ENCODE measurements around the gene VRK1.
A peak's percentile ranks its signal among the peaks of the same experiment; 100 is the strongest.

Gene VRK1

DNA sequence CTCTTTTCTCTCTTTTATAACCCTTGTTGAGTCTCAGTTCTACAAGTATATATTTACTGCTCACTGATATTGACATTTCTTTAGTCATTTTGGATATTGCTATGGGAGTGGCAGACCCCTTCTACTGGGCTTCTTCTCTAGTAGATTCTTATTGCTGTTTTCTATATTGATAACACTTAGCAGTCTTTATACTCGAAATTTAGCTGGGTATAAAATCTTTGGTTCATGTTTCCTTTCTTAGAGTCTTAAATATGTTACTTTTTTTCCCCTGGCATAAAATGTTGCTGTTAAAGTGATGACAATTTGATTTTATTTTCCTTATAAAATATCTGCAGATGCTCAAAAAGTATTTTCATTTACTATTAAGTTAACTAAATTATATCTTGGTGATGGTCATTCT is 32.6 kb downstream of the VRK1 start:
- Mint-ChIP-seq H3K9me3 (peaks cover 16% of the 10 kb centered on the region), H3K4me3 (no peak overlapping the region), H3K36me3 (peaks cover 17% of the 10 kb centered on the region), H3K4me1 (peaks cover 19% of the 10 kb centered on the region), H3K27ac (no peak overlapping the region)
- DNase-seq (ENCODE audit: low spot score in 2 of 2) (no peak), ATAC-seq (no peak)

GRCh38 chr14:96830946-96831345 is 33.8 kb downstream of the VRK1 start:
- H3K9me3 Mint-ChIP-seq: peaks cover 16% of the 10 kb centered on the region
- no peak overlapping the region for H3K4me3 Mint-ChIP-seq
- ATAC-seq (no peak), DNase-seq (ENCODE audit: low spot score in 2 of 2) (no peak)
- peaks cover 10% of the 10 kb centered on the region for H3K4me1 Mint-ChIP-seq
- peaks cover 28% of the 10 kb centered on the region for H3K36me3 Mint-ChIP-seq
- no peak overlapping the region for H3K27ac Mint-ChIP-seq

DNA sequence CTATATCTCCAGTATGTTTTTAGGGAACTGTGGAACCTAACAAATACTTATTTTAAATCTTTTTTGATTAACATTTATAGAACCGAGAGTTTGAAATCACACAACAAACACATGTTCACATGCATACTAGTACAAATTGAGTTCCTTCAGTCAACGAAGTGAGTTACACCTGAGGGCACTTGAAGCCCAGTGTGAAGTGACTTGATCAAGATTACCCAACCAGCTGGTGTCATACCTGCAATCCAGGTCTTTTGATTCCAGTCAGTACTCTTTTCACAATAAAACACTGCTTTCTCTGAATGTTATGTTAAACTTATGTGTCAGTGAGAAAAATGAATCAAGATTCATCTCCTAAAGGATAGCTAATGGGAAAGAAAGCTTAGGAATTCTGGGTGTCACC is 35.2 kb downstream of the VRK1 start:
- DNase-seq (ENCODE audit: low spot score in 2 of 2) (no peak), ATAC-seq (no peak)
- peaks cover 38% of the 10 kb centered on the region for H3K36me3 Mint-ChIP-seq
- H3K9me3 Mint-ChIP-seq: peaks cover 16% of the 10 kb centered on the region
- H3K27ac Mint-ChIP-seq: no peak overlapping the region
- H3K4me3 Mint-ChIP-seq: no peak overlapping the region
- peaks cover 10% of the 10 kb centered on the region for H3K4me1 Mint-ChIP-seq

DNA sequence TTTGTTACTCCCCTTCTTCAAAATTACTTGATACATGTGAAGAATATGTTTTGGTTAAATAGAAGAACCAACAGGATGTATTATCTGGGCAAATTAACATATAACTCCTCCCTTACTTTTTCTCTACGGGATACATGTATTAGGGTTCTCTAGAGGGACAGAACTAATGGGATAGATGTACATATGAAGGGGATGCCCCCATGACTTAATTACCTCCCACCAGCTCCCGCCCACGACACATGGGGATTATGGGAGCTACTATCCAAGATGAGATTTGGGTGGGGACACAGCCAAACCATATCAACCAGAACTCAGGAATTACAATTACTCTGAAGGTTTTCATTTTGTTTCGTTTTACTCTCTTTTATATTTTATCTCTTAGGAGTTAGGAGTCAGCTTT is 41.3 kb downstream of the VRK1 start:
- no peaks in the 10 kb centered on the region for H3K4me1 Mint-ChIP-seq
- no peaks in the 10 kb centered on the region for H3K9me3 Mint-ChIP-seq
- DNase-seq (ENCODE audit: low spot score in 2 of 2): no peak
- no peak overlapping the region for H3K27ac Mint-ChIP-seq
- no peak overlapping the region for H3K4me3 Mint-ChIP-seq
- no peak for ATAC-seq
- peaks cover 85% of the 10 kb centered on the region for H3K36me3 Mint-ChIP-seq

- H3K27ac Mint-ChIP-seq: no peak overlapping the region
- ATAC-seq: no peak
- no peak overlapping the region for H3K4me3 Mint-ChIP-seq
- no peaks in the 10 kb centered on the region for H3K4me1 Mint-ChIP-seq
- H3K9me3 Mint-ChIP-seq: no peaks in the 10 kb centered on the region
- no peak for DNase-seq (ENCODE audit: low spot score in 2 of 2)
- peaks cover 79% of the 10 kb centered on the region for H3K36me3 Mint-ChIP-seq
These were observed 42.1 kb downstream of the VRK1 start for GRCh38 chr14:96839251-96839650.

DNA sequence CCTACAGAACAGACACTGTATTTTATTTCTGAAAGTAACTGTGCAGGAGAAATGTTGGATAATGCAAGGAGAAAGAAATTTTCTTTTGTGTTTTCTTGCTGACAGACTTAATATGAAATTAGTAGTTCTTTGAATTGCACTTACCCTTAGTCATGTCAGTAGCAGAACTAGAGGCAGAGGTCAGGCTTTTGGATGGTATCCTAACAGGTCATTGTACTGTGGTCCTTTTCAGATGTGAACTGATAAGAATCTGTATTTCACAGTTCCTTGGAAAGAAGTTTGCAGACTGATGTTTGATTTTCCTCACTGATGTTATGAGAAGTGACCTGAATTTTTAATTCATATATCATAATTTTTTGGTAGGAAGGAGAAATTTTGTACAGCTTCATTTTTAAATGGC is 46.0 kb downstream of the VRK1 start:
- Mint-ChIP-seq H3K27ac (no peak overlapping the region), H3K4me3 (no peak overlapping the region), H3K9me3 (no peaks in the 10 kb centered on the region), H3K4me1 (no peaks in the 10 kb centered on the region), H3K36me3 (peaks cover 76% of the 10 kb centered on the region)
- no peak for DNase-seq (ENCODE audit: low spot score in 2 of 2)
- ATAC-seq: no peak

DNA sequence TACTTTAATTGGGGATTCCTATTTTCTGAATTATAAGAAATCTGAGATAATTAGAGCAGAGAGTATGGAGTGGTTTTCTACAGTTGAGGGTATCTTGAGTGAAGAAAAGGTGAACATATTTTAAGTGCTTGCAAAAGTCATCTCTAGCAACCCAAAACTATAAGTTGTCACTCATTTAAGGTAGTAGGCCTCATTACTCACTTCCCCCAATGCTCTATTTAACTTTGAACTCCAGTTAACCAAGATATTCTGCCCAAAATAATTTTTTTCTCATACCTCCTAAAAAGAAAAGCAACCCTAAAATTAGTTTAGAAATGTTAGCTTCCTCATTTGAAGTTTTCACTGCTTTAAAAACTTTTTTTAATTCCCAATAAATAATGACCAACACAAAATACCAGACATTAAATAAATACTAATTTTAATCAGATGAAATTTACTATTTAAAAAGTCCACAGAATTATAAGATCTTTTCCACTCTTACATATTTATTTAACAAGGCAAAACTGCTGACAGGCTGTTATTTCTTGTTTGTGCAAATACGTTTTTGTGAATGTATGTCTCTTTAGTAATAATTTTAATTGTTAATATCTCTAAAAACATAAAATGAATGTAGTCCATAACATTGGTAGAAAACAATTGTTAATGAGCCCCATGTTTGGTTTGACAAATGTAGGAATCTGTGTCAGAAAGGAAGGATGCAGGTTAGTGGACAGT is 47.8 kb downstream of the VRK1 start:
- H3K4me3 Mint-ChIP-seq: no peak overlapping the region
- DNase-seq (ENCODE audit: low spot score in 2 of 2) (no peak), ATAC-seq (no peak)
- peaks cover 61% of the 10 kb centered on the region for H3K36me3 Mint-ChIP-seq
- no peak overlapping the region for H3K27ac Mint-ChIP-seq
- H3K4me1 Mint-ChIP-seq: no peaks in the 10 kb centered on the region
- no peaks in the 10 kb centered on the region for H3K9me3 Mint-ChIP-seq

DNA sequence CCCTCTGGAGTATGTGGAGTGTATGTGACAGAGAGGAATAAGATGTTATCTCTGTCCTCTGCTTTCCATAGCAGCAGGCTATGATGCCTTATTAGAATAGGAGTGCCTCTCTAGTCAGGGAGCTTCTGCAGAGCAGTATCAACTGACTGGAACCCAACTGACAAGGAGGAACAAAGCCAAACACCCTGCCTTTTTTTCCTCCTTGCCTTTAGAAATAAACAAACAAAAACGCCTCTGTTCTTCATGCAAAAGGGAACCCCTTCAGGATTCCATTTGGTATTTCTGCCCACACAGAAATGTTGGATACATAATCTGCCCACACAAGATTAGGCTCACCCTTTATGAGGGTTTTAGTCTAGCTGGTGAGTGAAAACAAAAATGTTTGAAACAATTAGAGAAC is 50.3 kb downstream of the VRK1 start:
- no peak for ATAC-seq
- Mint-ChIP-seq H3K9me3 (no peaks in the 10 kb centered on the region), H3K27ac (no peak overlapping the region), H3K4me3 (no peak overlapping the region), H3K36me3 (peaks cover 50% of the 10 kb centered on the region), H3K4me1 (no peaks in the 10 kb centered on the region)
- DNase-seq (ENCODE audit: low spot score in 2 of 2): no peak

DNA sequence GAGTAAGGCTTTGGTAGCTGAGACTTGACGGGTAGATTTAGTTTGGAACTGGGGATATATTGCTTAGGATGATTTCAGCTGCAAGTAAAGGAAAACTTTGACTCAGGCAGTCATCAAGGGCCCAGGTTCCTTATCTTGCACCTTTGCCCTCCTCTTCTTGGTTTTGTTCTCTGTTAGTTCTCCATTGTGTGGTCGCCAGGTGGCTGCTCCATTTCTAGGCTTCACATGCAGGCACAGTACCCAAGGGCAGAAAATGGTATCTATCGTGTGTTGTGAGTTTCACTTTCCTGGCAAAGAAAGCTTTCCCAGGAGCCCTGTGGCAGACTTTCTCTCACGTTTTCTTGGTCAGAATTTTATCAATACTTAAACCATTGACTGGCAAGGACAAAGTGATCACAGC is 50.8 kb downstream of the VRK1 start:
- Mint-ChIP-seq H3K4me3 (no peak overlapping the region), H3K27ac (no peak overlapping the region), H3K4me1 (no peaks in the 10 kb centered on the region), H3K36me3 (peaks cover 52% of the 10 kb centered on the region), H3K9me3 (no peaks in the 10 kb centered on the region)
- DNase-seq (ENCODE audit: low spot score in 2 of 2): no peak
- ATAC-seq: no peak

DNA sequence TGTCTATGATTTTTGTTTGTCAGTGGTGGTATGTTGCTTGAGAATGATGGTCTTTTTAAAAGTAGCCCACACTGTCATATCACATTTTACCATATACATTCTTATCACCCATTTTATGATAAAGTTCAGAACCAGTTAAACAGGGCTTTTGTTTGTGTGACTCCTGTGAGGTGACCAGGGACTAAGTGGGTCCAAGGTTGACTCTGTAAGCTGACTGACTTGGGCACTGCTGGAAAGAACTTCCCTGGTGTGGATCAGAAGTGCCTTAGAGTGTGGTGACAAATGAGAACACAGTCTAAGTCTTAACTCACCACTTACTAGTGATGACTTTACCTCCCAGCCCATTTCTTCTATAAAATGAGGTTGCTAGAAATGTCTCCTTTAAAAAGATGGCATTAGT is 52.6 kb downstream of the VRK1 start:
- Mint-ChIP-seq H3K27ac (no peak overlapping the region), H3K4me1 (no peaks in the 10 kb centered on the region)

DNA sequence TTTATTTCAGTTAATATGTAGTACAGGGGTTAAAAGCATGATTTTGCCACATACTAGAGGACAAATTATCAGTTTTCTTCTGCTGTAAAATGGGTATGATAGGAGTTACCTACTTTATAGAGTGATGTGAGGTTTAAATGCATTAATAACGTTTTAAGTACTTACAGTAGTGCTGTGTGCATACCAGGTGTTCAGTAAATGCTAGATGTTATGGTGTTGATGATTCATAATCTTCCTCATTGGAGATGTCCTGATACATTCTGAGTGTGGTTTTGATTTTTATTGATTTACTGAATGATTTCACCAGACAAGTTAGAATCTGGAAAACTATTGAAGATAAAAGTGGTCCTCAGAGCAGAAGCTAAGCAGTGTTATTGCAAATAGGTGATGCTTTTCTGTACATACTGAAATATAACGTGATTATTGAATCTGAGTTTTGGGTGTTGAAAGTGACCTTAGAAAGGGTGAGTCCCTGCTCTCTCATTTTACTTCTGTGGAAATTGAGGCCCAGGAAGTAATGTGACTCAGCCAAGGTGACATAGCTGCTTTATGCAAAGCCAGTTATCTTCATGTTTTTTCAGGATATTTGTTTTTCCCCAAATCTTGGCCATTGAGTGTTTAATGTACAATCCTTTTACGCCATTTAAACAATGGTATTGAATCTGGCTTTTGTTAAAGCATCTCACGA is 54.7 kb downstream of the VRK1 start:
- peak; percentile 31 for ATAC-seq
- no peaks in the 10 kb centered on the region for H3K9me3 Mint-ChIP-seq
- no peak for DNase-seq (ENCODE audit: low spot score in 2 of 2)
- H3K4me3 Mint-ChIP-seq: no peak overlapping the region
- no peaks in the 10 kb centered on the region for H3K4me1 Mint-ChIP-seq
- no peak overlapping the region for H3K27ac Mint-ChIP-seq
- peaks cover 59% of the 10 kb centered on the region for H3K36me3 Mint-ChIP-seq

More for the DNA sequence above, 52.6 kb downstream of the VRK1 start:
- H3K9me3 Mint-ChIP-seq: no peaks in the 10 kb centered on the region
- ATAC-seq (no peak), DNase-seq (ENCODE audit: low spot score in 2 of 2) (no peak)
- peaks cover 57% of the 10 kb centered on the region for H3K36me3 Mint-ChIP-seq
- no peak overlapping the region for H3K4me3 Mint-ChIP-seq

- no peak for DNase-seq (ENCODE audit: low spot score in 2 of 2)
- Mint-ChIP-seq H3K4me1 (no peaks in the 10 kb centered on the region), H3K27ac (no peak overlapping the region), H3K9me3 (no peaks in the 10 kb centered on the region), H3K4me3 (no peak overlapping the region), H3K36me3 (peaks cover 59% of the 10 kb centered on the region)
- ATAC-seq: no peak
These were observed 55.7 kb downstream of the VRK1 start for GRCh38 chr14:96852823-96853422.

- no peak for ATAC-seq
- H3K36me3 Mint-ChIP-seq: peaks cover 68% of the 10 kb centered on the region
These were observed 61.5 kb downstream of the VRK1 start for GRCh38 chr14:96858643-96859042.

DNA sequence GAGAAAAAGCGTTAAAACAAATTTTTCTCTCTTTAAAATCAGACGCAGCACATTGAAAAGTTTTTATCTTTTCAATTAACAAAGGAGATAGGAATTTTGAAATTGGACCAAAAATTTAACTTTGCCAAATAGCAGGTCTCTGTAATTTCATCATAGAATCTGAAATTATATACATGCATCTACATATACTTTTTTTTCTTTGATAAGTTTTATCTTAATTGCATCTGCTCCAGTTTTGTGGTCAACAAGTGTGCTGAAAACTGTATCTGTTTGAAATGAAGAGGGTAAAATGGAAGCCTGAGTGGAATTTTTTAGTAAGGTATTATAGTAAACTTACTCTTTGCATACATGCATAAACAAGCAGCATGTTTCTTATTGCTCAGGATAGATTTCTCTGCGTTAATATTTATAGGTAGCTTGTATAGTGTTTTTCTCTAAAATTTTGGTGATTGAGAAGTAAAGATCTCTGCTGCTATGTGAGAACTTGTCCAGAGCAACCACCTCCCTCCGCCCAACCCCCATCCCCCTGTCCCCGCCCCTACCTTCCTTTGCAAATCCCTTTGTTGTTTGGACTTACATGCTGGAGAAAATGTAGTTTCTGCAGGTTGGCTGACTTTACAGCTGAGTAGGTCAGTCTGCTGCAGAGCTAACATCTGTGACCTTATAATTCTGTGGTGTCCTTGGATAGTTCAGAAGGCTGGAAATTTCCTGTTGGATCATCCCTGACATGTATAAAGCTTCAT is 64.6 kb downstream of the VRK1 start:
- Mint-ChIP-seq H3K4me3 (no peak overlapping the region), H3K4me1 (no peaks in the 10 kb centered on the region), H3K36me3 (peaks cover 74% of the 10 kb centered on the region), H3K27ac (no peak overlapping the region), H3K9me3 (no peaks in the 10 kb centered on the region)
- no peak for ATAC-seq
- no peak for DNase-seq (ENCODE audit: low spot score in 2 of 2)

More at GRCh38 chr14:96858643-96859042, 61.5 kb downstream of the VRK1 start:
- DNase-seq (ENCODE audit: low spot score in 2 of 2): no peak
- Mint-ChIP-seq H3K9me3 (no peaks in the 10 kb centered on the region), H3K4me1 (no peaks in the 10 kb centered on the region), H3K4me3 (no peak overlapping the region), H3K27ac (no peak overlapping the region)

DNA sequence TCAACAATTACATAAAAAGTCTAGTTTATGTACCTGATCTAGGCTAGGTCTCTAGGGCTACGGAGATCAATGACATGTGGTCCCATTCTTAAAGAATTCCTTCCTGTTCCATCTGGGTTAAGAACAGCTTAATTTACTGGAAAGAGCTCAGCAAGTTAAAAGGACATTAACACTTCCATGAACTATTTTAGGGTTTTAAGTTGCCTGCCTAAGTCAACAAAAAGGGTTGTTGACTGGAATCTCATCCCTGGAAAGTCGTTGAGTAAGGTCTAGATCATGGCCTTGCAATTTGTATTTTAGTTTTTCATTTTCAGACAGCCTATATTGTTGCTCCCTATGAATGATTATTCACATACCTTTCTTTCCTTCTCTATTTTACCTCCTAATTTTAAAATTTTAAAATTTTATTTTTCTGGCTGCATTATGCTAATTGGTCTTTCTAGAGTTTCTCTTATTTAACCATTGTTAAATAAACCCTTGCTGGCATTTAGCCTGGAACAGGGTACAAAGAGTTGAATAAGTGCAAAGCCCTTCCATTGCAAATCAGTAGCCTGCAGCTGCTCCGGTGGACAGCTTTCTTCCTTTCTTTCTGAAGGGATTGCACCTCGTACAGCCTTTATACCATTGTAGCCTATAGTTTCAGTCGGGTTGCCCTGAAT is 66.3 kb downstream of the VRK1 start:
- no peak overlapping the region for H3K27ac Mint-ChIP-seq
- DNase-seq (ENCODE audit: low spot score in 2 of 2): no peak
- H3K36me3 Mint-ChIP-seq: peaks cover 62% of the 10 kb centered on the region
- no peak overlapping the region for H3K4me3 Mint-ChIP-seq
- H3K9me3 Mint-ChIP-seq: no peaks in the 10 kb centered on the region
- H3K4me1 Mint-ChIP-seq: no peaks in the 10 kb centered on the region
- no peak for ATAC-seq

All from stimulated activated effector memory CD8-positive, alpha-beta T cell treated with anti-CD3 and anti-CD28 coated beads, Interleukin-12 subunit alpha, Interleukin-12 subunit beta, amount 100 ng/mL, for 72 hours (primary cell).